Mononuclear cell (primary cell): ENCODE results near the gene MRPS14. TPM values are rescaled to one million over a fixed set of nuclear protein-coding genes. Genes with fewer than 3 reads are reported as not detected.

Source experiments
- H3K27me3 ChIP-seq: 2 replicates; pipeline ENCODE4 v1.6.0; 2011; ENCODE audit warnings: low read length, control low read depth; ENCODE audit not compliant: insufficient read depth
- H3K4me1 ChIP-seq: 2 replicates; pipeline ENCODE4 v1.5.1; 2011; ENCODE audit warnings: mild to moderate bottlenecking, low read length, control low read depth; ENCODE audit not compliant: insufficient read depth
- H3K4me3 ChIP-seq: 2 replicates; pipeline ENCODE4 v1.5.1; 2011; ENCODE audit warnings: mild to moderate bottlenecking, low read length, moderate library complexity
- H3K9me3 ChIP-seq: 2 replicates; pipeline ENCODE4 v1.5.1; 2011; ENCODE audit warnings: low read depth, mild to moderate bottlenecking, control low read depth, low read length
- total RNA-seq: library from RNA; depleted of rRNA; stranded (reverse); fragments of >200 nt; gene quantifications from one replicate; pipeline ENCODE4 v1.2.3, GENCODE V29; 2012

The MRPS14 gene
- total RNA-seq, 1 donor, result 10.0 TPM

GRCh38 chr1:174999936-175000696 lies 23.1 kb downstream of the MRPS14 start, which contains the start of gene CACYBP:
Gene CACYBP, plus strand, starts transcription at chr1:174999947. Its CDS starts 234 bp downstream, at chr1:175000181.
- no peaks in the 10 kb centered on the region for H3K9me3 ChIP-seq
- peaks cover 30% of the 10 kb centered on the region for H3K4me1 ChIP-seq
- no peaks in the 10 kb centered on the region for H3K27me3 ChIP-seq
- H3K4me3 ChIP-seq, result peak within 1 kb of the TSS; percentile 73

- H3K27me3 ChIP-seq, result no peaks in the 10 kb centered on the region
- no peaks in the 10 kb centered on the region for H3K9me3 ChIP-seq
- peak overlapping the region; percentile 73 for H3K4me3 ChIP-seq
- H3K4me1 ChIP-seq, result peaks cover 30% of the 10 kb centered on the region
These were observed 23.8 kb downstream of the MRPS14 start for GRCh38 chr1:174999216-174999935.

GRCh38 chr1:174998569-174999215 lies 24.5 kb downstream of the MRPS14 start:
- H3K9me3 ChIP-seq, result no peaks in the 10 kb centered on the region
- peaks cover 30% of the 10 kb centered on the region for H3K4me1 ChIP-seq
- H3K27me3 ChIP-seq, result no peaks in the 10 kb centered on the region
- peak overlapping the region; percentile 73 for H3K4me3 ChIP-seq

- H3K9me3 ChIP-seq, result no peaks in the 10 kb centered on the region
- H3K4me3 ChIP-seq, result no peak overlapping the region
- H3K27me3 ChIP-seq, result no peaks in the 10 kb centered on the region
- H3K4me1 ChIP-seq, result peaks cover 27% of the 10 kb centered on the region
These were observed 26.2 kb downstream of the MRPS14 start for GRCh38 chr1:174997041-174997440.

- H3K4me3 ChIP-seq, result no peak overlapping the region
- peaks cover 22% of the 10 kb centered on the region for H3K4me1 ChIP-seq
- no peaks in the 10 kb centered on the region for H3K27me3 ChIP-seq
- H3K9me3 ChIP-seq, result no peaks in the 10 kb centered on the region
These were observed 26.7 kb downstream of the MRPS14 start for GRCh38 chr1:174996476-174996875.

GRCh38 chr1:174995916-174996315 lies 27.3 kb downstream of the MRPS14 start:
- Histone ChIP-seq H3K4me3 (no peak overlapping the region), H3K27me3 (no peaks in the 10 kb centered on the region), H3K4me1 (peaks cover 17% of the 10 kb centered on the region), H3K9me3 (no peaks in the 10 kb centered on the region)

- Histone ChIP-seq H3K27me3 (no peaks in the 10 kb centered on the region), H3K4me1 (peaks cover 11% of the 10 kb centered on the region), H3K9me3 (no peaks in the 10 kb centered on the region), H3K4me3 (no peak overlapping the region)
These were observed 28.1 kb downstream of the MRPS14 start for GRCh38 chr1:174995121-174995520.

GRCh38 chr1:174991473-174991872 lies 31.8 kb downstream of the MRPS14 start:
- Histone ChIP-seq H3K4me1 (peaks cover 4% of the 10 kb centered on the region), H3K27me3 (no peaks in the 10 kb centered on the region), H3K9me3 (no peaks in the 10 kb centered on the region), H3K4me3 (no peak overlapping the region)

- H3K9me3 ChIP-seq, result no peaks in the 10 kb centered on the region
- H3K4me1 ChIP-seq, result peaks cover 4% of the 10 kb centered on the region
- peak overlapping the region; percentile 36 for H3K4me3 ChIP-seq
- no peaks in the 10 kb centered on the region for H3K27me3 ChIP-seq
These were observed 32.7 kb downstream of the MRPS14 start for GRCh38 chr1:174990382-174990999.

- H3K4me3 ChIP-seq, result no peak overlapping the region
- peaks cover 4% of the 10 kb centered on the region for H3K4me1 ChIP-seq
- no peaks in the 10 kb centered on the region for H3K27me3 ChIP-seq
- no peaks in the 10 kb centered on the region for H3K9me3 ChIP-seq
These were observed 33.5 kb downstream of the MRPS14 start for GRCh38 chr1:174989536-174990220.

- Histone ChIP-seq H3K4me3 (no peak overlapping the region), H3K4me1 (peaks cover 4% of the 10 kb centered on the region), H3K9me3 (no peaks in the 10 kb centered on the region), H3K27me3 (no peaks in the 10 kb centered on the region)
These were observed 34.2 kb downstream of the MRPS14 start for GRCh38 chr1:174988986-174989385.

- Histone ChIP-seq H3K4me1 (peaks cover 4% of the 10 kb centered on the region), H3K9me3 (no peaks in the 10 kb centered on the region), H3K27me3 (no peaks in the 10 kb centered on the region), H3K4me3 (no peak overlapping the region)
These were observed 34.7 kb downstream of the MRPS14 start for GRCh38 chr1:174988539-174988938.

- Histone ChIP-seq H3K4me3 (no peak overlapping the region), H3K9me3 (no peaks in the 10 kb centered on the region), H3K4me1 (peaks cover 4% of the 10 kb centered on the region), H3K27me3 (no peaks in the 10 kb centered on the region)
These were observed 38.3 kb downstream of the MRPS14 start for GRCh38 chr1:174984952-174985351.

GRCh38 chr1:174982971-174983689 lies 40.1 kb downstream of the MRPS14 start:
- H3K4me1 ChIP-seq, result no peaks in the 10 kb centered on the region
- H3K27me3 ChIP-seq, result no peaks in the 10 kb centered on the region
- no peak overlapping the region for H3K4me3 ChIP-seq
- no peaks in the 10 kb centered on the region for H3K9me3 ChIP-seq
